ENCODE results near the gene DOC2A.
"Not testable (repeated sequence)": the region's sequence is repeated elsewhere in the genome, so short reads cannot be mapped to it uniquely, and the experiment has no call there.

The DOC2A gene

GRCh38 chr16:30046588-30046987 lies 35.8 kb upstream of the DOC2A start:
- Histone ChIP-seq H3K4me3 (ENCODE audit: insufficient read depth in 1 of 2, low read depth in 1 of 2, low read length in 2 of 2) (no peak overlapping the region), H3K9me3 (ENCODE audit: control insufficient read depth, low read length) (no peaks in the 10 kb centered on the region), H3K23ac (ENCODE audit: low read length in 2 of 2) (no peak overlapping the region), H2BK5ac (ENCODE audit: low read depth, low read length, poor library complexity, severe bottlenecking) (no peak overlapping the region), H2AK5ac (ENCODE audit: low read length, severe bottlenecking) (no peak overlapping the region), H4K91ac (ENCODE audit: low read length) (no peak overlapping the region), H3K4me1 (ENCODE audit: control insufficient read depth, insufficient read depth, low read depth, low read length) (no peaks in the 10 kb centered on the region), H3K14ac (ENCODE audit: low read length in 2 of 2) (no peak overlapping the region), H3K79me1 (replicated peaks; ENCODE audit: low read length, poor library complexity, severe bottlenecking) (no peaks in the 10 kb centered on the region), H2BK15ac (ENCODE audit: low read depth, poor library complexity, severe bottlenecking) (no peak overlapping the region), H3K27ac (ENCODE audit: low read length, poor library complexity, severe bottlenecking) (no peak overlapping the region), H2BK120ac (ENCODE audit: low read depth, low read length) (no peak overlapping the region), H3K27me3 (ENCODE audit: control insufficient read depth in 1 of 2, insufficient read depth in 1 of 2, low read length in 2 of 2) (peaks cover 4 to 5% of the 10 kb centered on the region in 2 experiments), H3K9ac (ENCODE audit: low read length) (no peak overlapping the region), H3K36me3 (ENCODE audit: control insufficient read depth in 1 of 2, insufficient read depth in 2 of 2, low read depth in 1 of 2, low read length in 2 of 2) (no peaks in the 10 kb centered on the region), H3K4ac (ENCODE audit: low read depth in 1 of 2, low read length in 2 of 2) (no peak overlapping the region), H2AFZ (ENCODE audit: low read depth, low read length) (no peak overlapping the region), H4K8ac (ENCODE audit: low read length) (no peak overlapping the region), H3K4me2 (ENCODE audit: low read length, poor library complexity, severe bottlenecking) (no peak overlapping the region), H3K18ac (ENCODE audit: low read depth in 1 of 2, low read length in 2 of 2) (no peak overlapping the region), H2BK12ac (ENCODE audit: low read length in 2 of 2) (no peak overlapping the region)
- WGBS = no CpG with 5 or more reads among the region's 1 CpG
- no peak for DNase-seq

- Histone ChIP-seq H2AFZ (ENCODE audit: low read depth, low read length) (no peak overlapping the region), H3K27me3 (ENCODE audit: control insufficient read depth in 1 of 2, insufficient read depth in 1 of 2, low read length in 2 of 2) (peaks cover 4 to 5% of the 10 kb centered on the region in 2 experiments), H3K14ac (ENCODE audit: low read length in 2 of 2) (no peak overlapping the region), H3K23ac (ENCODE audit: low read length in 2 of 2) (no peak overlapping the region), H2BK5ac (ENCODE audit: low read depth, low read length, poor library complexity, severe bottlenecking) (no peak overlapping the region), H4K8ac (ENCODE audit: low read length) (no peak overlapping the region), H3K4me1 (ENCODE audit: control insufficient read depth, insufficient read depth, low read depth, low read length) (no peaks in the 10 kb centered on the region), H3K9me3 (ENCODE audit: control insufficient read depth, low read length) (no peaks in the 10 kb centered on the region), H3K4me3 (ENCODE audit: insufficient read depth in 1 of 2, low read depth in 1 of 2, low read length in 2 of 2) (no peak overlapping the region), H2BK15ac (ENCODE audit: low read depth, poor library complexity, severe bottlenecking) (no peak overlapping the region), H3K4me2 (ENCODE audit: low read length, poor library complexity, severe bottlenecking) (no peak overlapping the region), H4K91ac (ENCODE audit: low read length) (no peak overlapping the region), H2BK12ac (ENCODE audit: low read length in 2 of 2) (no peak overlapping the region), H3K27ac (ENCODE audit: low read length, poor library complexity, severe bottlenecking) (no peak overlapping the region), H3K9ac (ENCODE audit: low read length) (no peak overlapping the region), H2AK5ac (ENCODE audit: low read length, severe bottlenecking) (no peak overlapping the region), H3K4ac (ENCODE audit: low read depth in 1 of 2, low read length in 2 of 2) (no peak overlapping the region), H3K36me3 (ENCODE audit: control insufficient read depth in 1 of 2, insufficient read depth in 2 of 2, low read depth in 1 of 2, low read length in 2 of 2) (no peaks in the 10 kb centered on the region), H2BK120ac (ENCODE audit: low read depth, low read length) (no peak overlapping the region), H3K79me1 (replicated peaks; ENCODE audit: low read length, poor library complexity, severe bottlenecking) (no peaks in the 10 kb centered on the region), H3K18ac (ENCODE audit: low read depth in 1 of 2, low read length in 2 of 2) (no peak overlapping the region)
- DNase-seq = no peak
- WGBS = 65% methylated on average over 6 of the region's 8 CpGs
Observed at GRCh38 chr16:30046178-30046577, 35.4 kb upstream of the DOC2A start.

- H3K9me3 ChIP-seq (ENCODE audit: control insufficient read depth, low read length) = no peaks in the 10 kb centered on the region
- H2BK5ac ChIP-seq (ENCODE audit: low read depth, low read length, poor library complexity, severe bottlenecking) = no peak overlapping the region
- H2BK12ac ChIP-seq (ENCODE audit: low read length in 2 of 2) = no peak overlapping the region
- H4K8ac ChIP-seq (ENCODE audit: low read length) = no peak overlapping the region
- no peak overlapping the region for H2BK120ac ChIP-seq (ENCODE audit: low read depth, low read length)
- H3K79me1 ChIP-seq (replicated peaks; ENCODE audit: low read length, poor library complexity, severe bottlenecking) = no peaks in the 10 kb centered on the region
- H3K27me3 ChIP-seq (ENCODE audit: control insufficient read depth in 1 of 2, insufficient read depth in 1 of 2, low read length in 2 of 2) = peaks cover 5 to 12% of the 10 kb centered on the region in 2 experiments
- H4K91ac ChIP-seq (ENCODE audit: low read length) = no peak overlapping the region
- H3K4me2 ChIP-seq (ENCODE audit: low read length, poor library complexity, severe bottlenecking) = no peak overlapping the region
- H3K14ac ChIP-seq (ENCODE audit: low read length in 2 of 2) = no peak overlapping the region
- H3K4me3 ChIP-seq (ENCODE audit: insufficient read depth in 1 of 2, low read depth in 1 of 2, low read length in 2 of 2) = no peak overlapping the region
- H2AFZ ChIP-seq (ENCODE audit: low read depth, low read length) = no peak overlapping the region
- no peak overlapping the region for H3K9ac ChIP-seq (ENCODE audit: low read length)
- no peak overlapping the region for H3K18ac ChIP-seq (ENCODE audit: low read depth in 1 of 2, low read length in 2 of 2)
- H3K36me3 ChIP-seq (ENCODE audit: control insufficient read depth in 1 of 2, insufficient read depth in 2 of 2, low read depth in 1 of 2, low read length in 2 of 2) = no peaks in the 10 kb centered on the region
- peak; percentile 52 for DNase-seq
- H2BK15ac ChIP-seq (ENCODE audit: low read depth, poor library complexity, severe bottlenecking) = no peak overlapping the region
- H3K4me1 ChIP-seq (ENCODE audit: control insufficient read depth, insufficient read depth, low read depth, low read length) = no peaks in the 10 kb centered on the region
- H3K4ac ChIP-seq (ENCODE audit: low read depth in 1 of 2, low read length in 2 of 2) = no peak overlapping the region
- no peak overlapping the region for H3K23ac ChIP-seq (ENCODE audit: low read length in 2 of 2)
- 88% methylated on average over 1 of the region's 5 CpGs for WGBS
- H3K27ac ChIP-seq (ENCODE audit: low read length, poor library complexity, severe bottlenecking) = no peak overlapping the region
- no peak overlapping the region for H2AK5ac ChIP-seq (ENCODE audit: low read length, severe bottlenecking)
Observed at GRCh38 chr16:30041841-30042240, 31.0 kb upstream of the DOC2A start.

GRCh38 chr16:30040690-30041089 lies 29.9 kb upstream of the DOC2A start:
- H2BK5ac ChIP-seq (ENCODE audit: low read depth, low read length, poor library complexity, severe bottlenecking); H3K36me3 ChIP-seq (ENCODE audit: control insufficient read depth in 1 of 2, insufficient read depth in 2 of 2, low read depth in 1 of 2, low read length in 2 of 2); H2BK12ac ChIP-seq (ENCODE audit: low read length in 2 of 2); H3K79me1 ChIP-seq (replicated peaks; ENCODE audit: low read length, poor library complexity, severe bottlenecking); H2BK120ac ChIP-seq (ENCODE audit: low read depth, low read length); H3K4me3 ChIP-seq (ENCODE audit: insufficient read depth in 1 of 2, low read depth in 1 of 2, low read length in 2 of 2); H4K91ac ChIP-seq (ENCODE audit: low read length); H3K9ac ChIP-seq (ENCODE audit: low read length); H3K18ac ChIP-seq (ENCODE audit: low read depth in 1 of 2, low read length in 2 of 2); H3K4me2 ChIP-seq (ENCODE audit: low read length, poor library complexity, severe bottlenecking); DNase-seq; H2AFZ ChIP-seq (ENCODE audit: low read depth, low read length); H3K14ac ChIP-seq (ENCODE audit: low read length in 2 of 2); H3K4ac ChIP-seq (ENCODE audit: low read depth in 1 of 2, low read length in 2 of 2); H2AK5ac ChIP-seq (ENCODE audit: low read length, severe bottlenecking); H3K4me1 ChIP-seq (ENCODE audit: control insufficient read depth, insufficient read depth, low read depth, low read length); H3K9me3 ChIP-seq (ENCODE audit: control insufficient read depth, low read length); H4K8ac ChIP-seq (ENCODE audit: low read length); H2BK15ac ChIP-seq (ENCODE audit: low read depth, poor library complexity, severe bottlenecking); H3K27ac ChIP-seq (ENCODE audit: low read length, poor library complexity, severe bottlenecking); H3K23ac ChIP-seq (ENCODE audit: low read length in 2 of 2): not testable (repeated sequence)
- 88% methylated on average over 5 of the region's 5 CpGs for WGBS
- H3K27me3 ChIP-seq (ENCODE audit: control insufficient read depth in 1 of 2, insufficient read depth in 1 of 2, low read length in 2 of 2) = peaks cover 9 to 13% of the 10 kb centered on the region in 2 experiments

Measured in mesenchymal stem cell (in vitro differentiated cells and primary cell).